GM23338 (cell line): ENCODE measurements around the gene MTFR1L. TPM values are rescaled to one million over a fixed set of nuclear protein-coding genes. Genes with fewer than 3 reads are reported as not detected.

Source experiments
- ATAC-seq: fragments of 200-7000 bp; cut with Tn5 transposase; 3 replicates; pipeline ENCODE4 v1.9.1; 2020
- DNase-seq: peaks from one replicate; pipeline ENCODE4 v3.0.0-alpha.2; 2015; ENCODE audit warnings: low spot score
- H2AFZ ChIP-seq: fragments of 200-600 bp; sonication (generic); 2 replicates; pipeline ENCODE4 v1.8.0; 2016; ENCODE audit warnings: antibody characterized with exemption, mild to moderate bottlenecking, moderate library complexity
- H3F3A ChIP-seq: fragments of 200-600 bp; sonication (generic); replicated peaks from 2 replicates; pipeline ENCODE4 v1.8.0; 2017; ENCODE audit warnings: antibody characterized with exemption, mixed run types, low read depth
- H3K27ac ChIP-seq: fragments of 200-600 bp; sonication (generic); 2 replicates; pipeline ENCODE4 v1.6.1; 2016; ENCODE audit warnings: low read depth
- H3K27me3 ChIP-seq: fragments of 200-600 bp; sonication (generic); 2 replicates; pipeline ENCODE4 v1.8.0; 2016; ENCODE audit warnings: mild to moderate bottlenecking, mixed run types, moderate library complexity; ENCODE audit not compliant: insufficient read depth
- H3K36me3 ChIP-seq: fragments of 200-600 bp; sonication (generic); 2 replicates; pipeline ENCODE4 v1.8.0; 2016; ENCODE audit warnings: mild to moderate bottlenecking; ENCODE audit not compliant: insufficient read depth
- H3K4me1 ChIP-seq: fragments of 200-600 bp; sonication (generic); 2 replicates; pipeline ENCODE4 v1.8.0; 2016; ENCODE audit warnings: mild to moderate bottlenecking, moderate library complexity; ENCODE audit not compliant: insufficient read depth
- H3K4me2 ChIP-seq: fragments of 200-600 bp; sonication (generic); 2 replicates; pipeline ENCODE4 v1.7.1; 2017; ENCODE audit warnings: mixed run types
- H3K4me3 ChIP-seq: fragments of 200-600 bp; sonication (generic); 2 replicates; pipeline ENCODE4 v1.6.1; 2016; ENCODE audit warnings: mixed run types
- H3K79me2 ChIP-seq: fragments of 200-600 bp; sonication (generic); replicated peaks from 2 replicates; pipeline ENCODE4 v1.8.0; 2017; ENCODE audit warnings: mild to moderate bottlenecking; ENCODE audit not compliant: insufficient read depth
- H3K9me2 ChIP-seq: fragments of 200-600 bp; sonication (generic); 2 replicates; pipeline ENCODE4 v1.8.0; 2017; ENCODE audit not compliant: insufficient read depth
- H4K20me1 ChIP-seq: fragments of 200-600 bp; sonication (generic); replicated peaks from 2 replicates; pipeline ENCODE4 v1.8.0; 2017; ENCODE audit warnings: mild to moderate bottlenecking; ENCODE audit not compliant: insufficient read depth
- H3K27ac Mint-ChIP-seq: 2 replicates; pipeline ENCODE4 v1.8.0; 2020; ENCODE audit warnings: inconsistent platforms, mild to moderate bottlenecking, moderate library complexity, mixed read lengths
- H3K27me3 Mint-ChIP-seq: 3 replicates; pipeline ENCODE4 v1.8.0; 2022; ENCODE audit warnings: low read depth, mild to moderate bottlenecking, moderate library complexity, mixed read lengths, inconsistent platforms; ENCODE audit not compliant: insufficient read depth, poor library complexity
- H3K36me3 Mint-ChIP-seq: 3 replicates; pipeline ENCODE4 v1.8.0; 2021; ENCODE audit warnings: low read depth, mild to moderate bottlenecking, inconsistent platforms, moderate library complexity, mixed read lengths
- H3K4me1 Mint-ChIP-seq: 3 replicates; pipeline ENCODE4 v1.8.0; 2020; ENCODE audit warnings: mild to moderate bottlenecking, inconsistent platforms, mixed read lengths
- H3K4me3 Mint-ChIP-seq: 3 replicates; pipeline ENCODE4 v1.8.0; 2021; ENCODE audit warnings: moderate library complexity, mild to moderate bottlenecking, inconsistent platforms, mixed read lengths
- H3K9me3 Mint-ChIP-seq: 3 replicates; pipeline ENCODE4 v1.8.0; 2020; ENCODE audit warnings: moderate library complexity, mild to moderate bottlenecking, inconsistent platforms, mixed read lengths
- ETS1 ChIP-seq: IDR thresholded peaks from 2 replicates; pipeline ENCODE4 v1.6.1; 2016; ENCODE audit warnings: antibody characterized with exemption
- EZH2phosphoT487 ChIP-seq: fragments of 200-600 bp; sonication (generic); IDR thresholded peaks from one replicate; pipeline ENCODE4 v1.8.1; 2018; ENCODE audit warnings: antibody characterized with exemption; ENCODE audit not compliant: unreplicated experiment
- NANOG ChIP-seq: IDR thresholded peaks from 2 replicates; pipeline ENCODE4 v1.6.1; 2016; ENCODE audit warnings: antibody characterized with exemption, borderline replicate concordance
- POLR2AphosphoS5 ChIP-seq: IDR thresholded peaks from 2 replicates; pipeline ENCODE4 v1.6.1; 2016; ENCODE audit warnings: antibody characterized with exemption, low read depth
- ZNF114 ChIP-seq: fragments of 250-450 bp; sonication (Bioruptor Pico); IDR thresholded peaks from 2 replicates; pipeline ENCODE4 v1.5.0; 2020; ENCODE audit warnings: mild to moderate bottlenecking, moderate library complexity
- ZNF331 ChIP-seq: fragments of 250-450 bp; sonication (Bioruptor Pico); IDR thresholded peaks from 2 replicates; pipeline ENCODE4 v1.5.0; 2020; ENCODE audit warnings: low read depth, mild to moderate bottlenecking, moderate library complexity
- polyA plus RNA-seq: library from polyadenylated mRNA; unstranded; fragments of >200 nt; fragmentation: Nextera tagmentation; extraction: Ambion mirVana; gene quantifications from 2 replicates; pipeline ENCODE4 v1.2.1, GENCODE V29; 2016
- total RNA-seq: library from RNA; depleted of rRNA; stranded (reverse); fragments of >200 nt; shearing (Covaris generic); gene quantifications from 2 replicates; pipeline ENCODE4 v1.2.3, GENCODE V29; 2014

The MTFR1L gene
- total and polyA plus RNA-seq, 2 experiments from 2014 or later: 14.8 to 22.7 TPM

GRCh38 chr1:25799935-25800702, 19.6 kb upstream of the MTFR1L start, which contains the start of gene SELENON:
Gene SELENON (plus strand): TSS chr1:25800193. CDS start chr1:25800231, 38 bp downstream.
- H3K4me3 ChIP-seq: peak within 1 kb of the TSS; percentile 72
- no peaks in the 10 kb centered on the region for H3K9me2 ChIP-seq
- H2AFZ ChIP-seq: peak within 1 kb of the TSS; percentile 98
- ATAC-seq (peak; percentile 59), DNase-seq (peak; percentile 91)
- peaks cover 8% of the 10 kb centered on the region for H3K4me1 ChIP-seq
- H3K4me2 ChIP-seq: peak within 1 kb of the TSS; percentile 94
- H3K27me3 ChIP-seq: no peaks in the 10 kb centered on the region
- Mint-ChIP-seq H3K27me3 (peaks cover 15% of the 10 kb centered on the region), H3K36me3 (peaks cover 6% of the 10 kb centered on the region; the same call in 1 of the 3 replicates), H3K27ac (peak within 1 kb of the TSS; percentile 65; the same call in 1 of the 2 replicates), H3K4me3 (peak within 1 kb of the TSS; percentile 85), H3K4me1 (peaks cover 39% of the 10 kb centered on the region), H3K9me3 (no peaks in the 10 kb centered on the region)
- TF ChIP-seq ZNF114 (CRISPR knock-in tag) (no peak), POLR2AphosphoS5 (peak; percentile 53), ETS1 (peak; percentile 46; the same call in 1 of the 2 replicates)
- no peaks in the 10 kb centered on the region for H3K36me3 ChIP-seq
- H4K20me1 ChIP-seq: peaks cover 3% of the 10 kb centered on the region; the same call in 1 of the 2 replicates
- no peak within 1 kb of the TSS for H3K27ac ChIP-seq
- peaks cover 8% of the 10 kb centered on the region; the same call in 1 of the 2 replicates for H3F3A ChIP-seq
- peaks cover 7% of the 10 kb centered on the region; the same call in 1 of the 2 replicates for H3K79me2 ChIP-seq

GRCh38 chr1:25800703-25801377, 18.9 kb upstream of the MTFR1L start:
- H3K4me3 Mint-ChIP-seq: peak overlapping the region; percentile 85
- Histone ChIP-seq H3K4me1 (peaks cover 8% of the 10 kb centered on the region), H3F3A (peaks cover 8% of the 10 kb centered on the region; the same call in 1 of the 2 replicates), H3K9me2 (no peaks in the 10 kb centered on the region), H3K4me3 (peak overlapping the region; percentile 72), H4K20me1 (peaks cover 3% of the 10 kb centered on the region; the same call in 1 of the 2 replicates), H3K36me3 (no peaks in the 10 kb centered on the region), H3K79me2 (peaks cover 7% of the 10 kb centered on the region; the same call in 1 of the 2 replicates), H3K4me2 (peak overlapping the region; percentile 94), H3K27me3 (no peaks in the 10 kb centered on the region), H2AFZ (peak overlapping the region; percentile 76), H3K27ac (no peak overlapping the region)
- H3K4me1 Mint-ChIP-seq: peaks cover 39% of the 10 kb centered on the region
- DNase-seq (no peak), ATAC-seq (no peak; the same call in 2 of the 3 replicates)
- H3K36me3 Mint-ChIP-seq: peaks cover 13% of the 10 kb centered on the region; the same call in 2 of the 3 replicates
- TF ChIP-seq EZH2phosphoT487: no peak
- TF ChIP-seq ETS1: no peak
- no peak for TF ChIP-seq NANOG
- TF ChIP-seq ZNF331 (CRISPR knock-in tag): no peak
- H3K27ac Mint-ChIP-seq: peak overlapping the region; percentile 65; the same call in 1 of the 2 replicates
- H3K27me3 Mint-ChIP-seq: peaks cover 15% of the 10 kb centered on the region
- H3K9me3 Mint-ChIP-seq: no peaks in the 10 kb centered on the region
